Stimulated activated CD4-positive, alpha-beta T cell treated with anti-CD3 and anti-CD28 coated beads, TNF-alpha, amount 100 ng/mL, for 1 hour (primary cell): Measurements from ENCODE around the gene IGSF9.
"Not testable (repeated sequence)": the region's sequence is repeated elsewhere in the genome, so short reads cannot be mapped to it uniquely, and the experiment has no call there.

Experiments used
- DNase-seq, 3 donors: peaks; one replicate each; pipeline ENCODE4 v3.0.0-alpha.2; 2020; ENCODE audit warnings: low read depth in 3 of 3, low spot score in 1 of 3

The IGSF9 gene

DNA sequence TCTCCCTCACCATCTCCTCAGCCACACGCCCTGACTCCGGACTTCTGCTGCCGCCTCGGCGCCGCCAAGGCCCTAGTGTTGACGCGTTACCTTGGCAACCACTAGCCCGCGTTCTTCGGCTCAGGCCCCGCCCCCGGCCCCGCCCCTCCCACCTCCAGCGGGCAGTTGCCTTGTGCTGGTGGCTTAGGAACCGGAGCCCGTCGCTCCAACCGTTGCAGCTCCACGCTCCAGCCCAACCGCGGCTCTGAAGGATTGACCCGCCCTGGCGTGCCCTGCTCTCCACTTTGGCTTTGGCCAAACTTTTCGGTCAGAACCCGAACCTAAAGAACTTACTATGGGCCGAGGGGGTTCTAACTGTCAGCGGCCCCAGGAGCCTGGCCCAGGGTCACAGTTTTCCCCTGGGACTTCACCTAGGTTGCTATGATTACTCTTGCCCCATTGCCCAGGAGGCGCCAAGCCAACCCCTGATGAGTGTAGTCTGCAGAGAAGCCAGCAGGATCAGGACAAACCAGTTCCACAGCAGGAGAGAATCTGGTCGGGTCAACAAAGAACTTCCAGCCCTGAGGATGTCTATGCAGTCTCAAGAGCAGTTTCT, 45.2 kb downstream of the IGSF9 start, which contains the start of gene CFAP45:
Gene CFAP45 (minus strand): TSS at position 80 of the 595 bp plus-strand sequence. CDS start 67 bp downstream, at position 13.
- no peak for DNase-seq

DNA sequence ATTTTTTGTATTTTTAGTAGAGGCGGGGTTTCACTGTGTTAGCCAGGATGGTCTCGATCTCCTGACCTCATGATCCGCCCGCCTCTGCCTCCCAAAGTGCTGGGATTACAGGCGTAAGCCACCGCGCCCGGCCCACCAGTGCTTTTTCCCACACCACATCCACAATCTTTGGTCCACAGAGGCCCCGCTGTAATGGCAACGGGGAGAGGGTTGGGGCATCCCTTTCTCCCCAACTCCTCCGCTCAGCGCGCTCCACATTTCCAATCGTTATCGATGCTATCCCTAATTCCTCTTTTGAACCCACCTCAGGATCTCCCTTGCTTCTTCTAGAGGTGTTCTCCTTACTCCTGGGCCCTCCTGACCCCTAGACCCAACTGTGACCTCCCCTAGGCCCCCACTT, 45.8 kb downstream of the IGSF9 start:
- DNase-seq: not testable (repeated sequence)

DNA sequence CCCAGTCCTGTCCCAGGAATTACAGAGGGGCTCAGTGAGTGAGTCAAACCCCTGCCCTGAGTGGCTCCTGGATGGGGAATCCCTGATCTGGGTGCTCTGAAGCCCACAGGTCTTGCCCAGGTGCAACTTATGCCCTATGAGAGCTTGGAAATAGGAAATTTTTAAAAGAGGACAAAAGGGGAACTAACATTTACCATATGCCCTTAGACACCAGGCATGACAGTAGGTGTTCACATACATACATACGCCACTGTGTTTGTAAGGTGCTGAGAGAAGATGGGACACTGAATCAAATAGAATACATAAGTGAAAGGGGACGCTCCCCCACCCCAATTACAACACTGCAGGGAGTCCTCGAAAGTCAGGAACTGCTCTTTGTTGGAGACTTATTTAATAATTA, 46.9 kb downstream of the IGSF9 start:
- DNase-seq: no peak

DNA sequence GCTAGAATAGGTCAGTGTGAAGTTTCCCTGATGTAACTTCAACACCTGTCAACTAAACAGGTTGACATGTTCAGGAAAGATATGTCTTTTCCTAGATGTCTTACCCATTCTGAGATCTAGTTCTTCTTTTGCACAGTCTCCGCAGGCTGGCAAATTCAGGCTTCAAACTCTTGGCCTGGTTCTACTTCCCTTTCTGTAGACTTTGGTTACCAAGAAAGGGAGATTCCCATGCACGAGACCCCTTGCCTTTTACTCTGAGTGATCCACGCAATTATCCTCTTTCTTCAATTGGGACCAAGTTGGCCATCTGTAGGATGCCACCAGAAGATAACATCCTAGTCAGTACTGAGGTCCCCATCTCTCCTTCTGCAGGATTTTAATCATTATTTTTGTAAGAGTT, 47.5 kb downstream of the IGSF9 start:
- no peak for DNase-seq

DNA sequence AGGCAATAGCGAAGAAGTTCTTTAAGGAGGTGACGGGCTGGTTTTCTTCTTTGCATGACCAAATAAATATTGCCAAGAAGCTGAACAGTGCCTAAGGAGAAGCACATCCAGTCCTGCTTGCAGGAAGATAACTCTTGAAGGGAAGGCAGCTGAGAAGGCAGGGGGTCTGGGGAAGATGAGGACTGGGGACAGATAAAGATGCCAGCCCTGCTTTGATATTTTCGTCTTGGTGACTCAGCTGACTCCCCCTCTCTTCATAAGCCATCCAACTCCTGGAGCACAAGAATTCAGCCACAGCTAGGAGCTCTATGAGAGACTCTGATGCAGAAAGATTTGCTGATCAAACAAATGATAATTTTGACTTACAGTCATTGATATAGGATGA, 48.9 kb downstream of the IGSF9 start:
- no peak for DNase-seq

DNA sequence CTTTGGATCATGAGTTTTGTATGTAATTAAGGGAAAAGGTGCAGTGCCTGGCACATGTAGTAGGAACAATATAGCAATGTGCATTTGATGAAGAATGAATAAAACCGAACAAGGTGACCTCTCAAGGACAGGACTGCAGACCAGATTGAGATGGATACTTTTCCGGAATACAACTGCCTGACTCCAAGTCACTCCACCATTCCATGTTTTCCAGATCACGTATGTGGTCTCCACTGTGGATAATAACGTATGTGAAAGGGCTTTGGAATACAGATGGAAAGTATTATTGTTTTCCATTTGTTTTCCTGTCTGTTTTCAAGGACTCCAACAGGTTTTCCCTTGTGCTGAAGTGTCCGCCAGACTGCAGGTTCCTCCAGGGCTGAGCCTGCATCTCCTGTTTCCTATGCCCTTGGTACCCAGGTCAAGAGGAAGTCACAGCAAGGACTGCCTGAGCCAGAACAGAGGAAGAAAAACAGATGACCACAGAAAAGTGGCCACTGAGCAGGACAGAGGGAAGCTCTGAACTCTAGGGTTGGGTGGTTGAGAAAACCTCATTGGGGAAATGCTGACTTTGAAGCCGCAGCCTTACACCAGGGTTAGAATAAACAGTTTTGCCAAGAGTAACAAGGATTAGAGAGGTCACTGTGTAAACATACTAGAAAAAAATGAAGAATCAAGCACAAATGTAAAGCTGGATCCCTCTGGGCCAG, 49.4 kb downstream of the IGSF9 start:
- no peak for DNase-seq

DNA sequence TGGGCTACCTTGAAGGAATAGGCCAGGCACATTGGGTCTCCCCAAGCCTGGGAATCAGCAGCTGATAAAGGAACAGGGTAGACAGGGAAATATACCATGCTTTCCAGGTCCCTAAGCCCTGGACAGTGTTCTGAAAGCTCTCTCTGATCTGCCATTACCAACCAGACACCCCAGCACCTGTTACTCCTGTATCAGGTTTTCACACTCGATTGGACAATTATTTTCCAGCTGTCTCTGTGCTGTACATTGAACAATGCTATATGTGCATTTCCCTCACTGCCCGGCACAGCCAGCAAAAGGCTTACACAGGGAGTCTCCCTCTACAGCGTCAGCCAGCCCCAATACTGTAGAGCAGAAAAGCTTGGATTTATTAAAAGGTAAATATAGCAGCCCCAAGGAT, 50.1 kb downstream of the IGSF9 start:
- no peak for DNase-seq

DNA sequence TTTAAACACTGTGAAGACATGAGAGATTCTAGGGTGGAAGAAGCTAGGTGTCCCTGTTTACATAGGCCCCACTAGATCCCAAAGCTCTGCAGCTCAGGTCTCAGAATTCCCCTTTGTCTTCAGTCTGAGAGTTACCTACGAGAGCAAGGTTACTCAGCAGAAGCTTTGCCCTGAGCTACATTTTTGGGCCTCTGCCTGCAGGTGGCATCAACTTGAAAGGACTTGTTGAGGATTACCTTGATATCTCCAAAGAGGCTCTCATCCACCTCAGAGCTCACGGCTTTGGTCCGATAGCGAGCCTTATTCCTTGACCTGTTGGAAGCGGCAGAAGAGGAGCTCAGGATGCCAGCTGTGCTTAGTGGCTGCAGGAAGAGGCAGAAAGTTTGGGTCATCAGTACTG, 52.5 kb downstream of the IGSF9 start:
- DNase-seq: no peak

DNA sequence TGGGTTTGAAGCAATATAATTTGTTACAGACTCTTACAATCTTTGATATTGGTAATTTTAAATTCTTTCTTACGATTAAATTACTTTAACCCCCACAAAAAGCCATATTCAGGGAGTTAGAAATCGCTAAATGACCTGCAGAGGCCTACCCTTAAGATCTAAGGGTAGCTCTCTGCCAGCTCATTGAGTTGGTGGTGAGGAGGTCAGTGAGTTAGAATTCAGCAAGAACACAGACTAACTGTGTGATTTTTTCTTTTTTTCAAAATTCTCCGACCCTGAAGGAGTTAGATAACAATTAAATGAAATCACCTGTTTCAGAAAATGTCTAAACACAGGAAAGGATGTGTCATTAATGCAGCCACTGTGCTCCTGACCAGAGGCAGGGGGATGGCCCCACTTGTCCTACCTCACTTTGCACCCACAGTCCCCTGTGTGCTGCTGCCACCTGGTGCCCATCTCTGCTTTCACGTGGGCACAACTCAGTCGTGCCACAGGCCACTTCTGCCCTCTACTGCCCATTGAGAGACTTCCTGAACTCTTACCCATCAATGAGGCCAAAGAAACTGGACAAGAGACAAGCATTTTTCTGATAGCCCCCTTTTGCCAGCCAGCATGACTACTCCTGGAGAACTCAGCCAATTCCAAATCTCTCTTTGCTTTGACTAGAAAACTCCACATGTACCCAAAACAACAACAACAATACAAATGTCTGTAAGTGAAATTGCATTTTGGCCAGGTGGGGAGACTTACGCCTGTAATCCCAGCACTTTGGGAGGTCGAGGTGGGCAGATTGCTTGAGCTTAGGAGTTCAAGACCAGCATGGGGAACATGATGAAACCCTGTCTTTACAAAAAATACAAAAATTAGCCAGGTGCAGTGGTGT, 53.9 kb downstream of the IGSF9 start:
- DNase-seq: peak; percentile 40 to 57 (median 47)

DNA sequence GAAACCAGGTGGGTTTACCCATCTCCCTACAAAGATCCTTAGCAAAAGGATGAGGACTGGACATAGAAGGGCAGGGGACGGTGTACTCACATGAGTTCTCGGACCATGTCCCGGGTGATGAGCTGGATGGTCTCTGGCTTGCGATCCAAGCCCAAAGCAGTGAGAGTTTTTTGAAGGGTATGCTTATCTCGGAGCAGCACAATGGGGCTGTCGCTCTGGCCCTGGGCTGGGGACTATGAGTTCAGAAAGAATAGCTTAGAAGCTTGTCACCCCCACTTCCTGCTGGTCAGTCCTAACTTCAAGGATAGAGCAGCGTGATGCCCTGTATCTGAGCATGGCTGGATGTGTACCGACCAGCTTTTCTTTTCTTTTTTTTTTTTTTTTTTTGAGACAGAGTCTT, 55.0 kb downstream of the IGSF9 start:
- no peak for DNase-seq

DNA sequence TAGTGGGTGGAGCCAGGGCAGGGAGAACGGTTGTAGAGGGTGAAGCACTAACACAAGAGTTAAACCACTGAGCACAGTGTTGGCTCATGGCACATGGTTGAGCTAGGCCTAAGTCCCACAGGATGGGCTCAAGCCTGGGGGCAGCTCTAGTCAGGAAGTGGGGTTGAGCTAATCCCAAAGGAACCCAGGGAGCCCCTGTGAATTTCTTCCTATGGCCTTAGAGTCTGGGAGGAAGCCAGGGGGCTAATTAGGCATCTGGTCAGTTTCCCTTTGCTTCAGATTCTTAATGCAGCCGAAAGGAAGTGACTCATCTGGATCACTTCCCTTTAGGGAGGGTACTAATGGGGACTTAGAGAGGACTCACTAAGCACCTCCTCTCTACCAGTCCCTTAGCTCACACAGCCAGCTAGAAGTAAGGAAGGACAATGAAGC, 55.6 kb downstream of the IGSF9 start:
- DNase-seq: no peak

DNA sequence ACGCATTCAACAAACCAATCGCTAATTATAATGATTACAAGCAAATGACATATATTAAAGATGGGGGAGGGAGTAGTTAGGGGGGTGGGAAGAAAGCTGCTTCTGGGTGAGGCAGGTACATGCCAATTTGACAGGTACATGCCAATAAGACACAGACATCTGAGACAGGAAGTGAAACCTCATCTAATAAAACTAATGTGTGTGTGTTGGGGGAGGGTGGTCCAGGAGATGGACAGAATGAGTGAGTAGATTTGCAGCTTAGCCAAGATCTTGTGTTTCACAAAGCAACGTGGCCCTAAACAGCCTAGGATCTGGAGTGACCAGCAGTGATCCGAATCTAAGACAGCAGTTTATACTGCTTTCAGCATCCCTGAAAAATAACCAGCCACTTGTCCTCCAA, 56.2 kb downstream of the IGSF9 start:
- no peak for DNase-seq

DNA sequence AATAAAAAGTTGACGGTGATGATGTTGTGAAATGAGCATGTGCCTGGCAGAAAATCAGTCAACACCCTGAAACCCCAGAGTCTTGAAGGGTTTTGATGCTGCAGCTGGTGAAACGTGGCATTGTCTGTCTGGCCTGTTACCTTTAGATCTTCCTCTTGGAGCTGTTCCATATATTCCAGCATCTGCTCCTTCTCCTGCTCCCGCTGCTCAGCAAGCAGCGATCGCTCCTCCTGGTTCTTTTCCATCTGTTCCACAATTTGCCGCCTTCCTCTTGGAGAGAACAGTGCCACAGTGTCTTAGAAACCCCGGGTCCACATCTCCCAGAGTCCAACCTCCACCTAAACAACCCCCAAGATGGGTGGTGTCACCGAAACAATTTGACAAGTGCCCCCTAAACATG, 61.1 kb downstream of the IGSF9 start:
- DNase-seq: no peak

DNA sequence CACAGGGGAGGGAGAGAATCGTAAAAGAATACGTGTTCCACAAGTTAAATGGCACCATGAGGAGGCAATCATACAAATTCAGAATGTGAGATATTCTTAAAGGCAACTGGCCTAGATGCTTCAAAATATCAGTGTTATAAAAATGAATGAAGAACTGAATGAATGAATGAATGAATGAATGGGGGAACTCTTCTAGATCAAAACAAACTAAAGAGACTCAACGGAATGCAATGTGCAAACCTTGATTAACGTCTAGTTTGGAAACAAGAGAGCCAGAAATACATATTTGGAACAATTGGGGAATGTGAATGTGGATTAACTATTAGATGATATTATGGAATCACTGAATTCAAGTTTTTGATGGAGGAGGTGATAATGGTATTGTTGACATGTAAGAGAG, 62.3 kb downstream of the IGSF9 start:
- DNase-seq: no peak

DNA sequence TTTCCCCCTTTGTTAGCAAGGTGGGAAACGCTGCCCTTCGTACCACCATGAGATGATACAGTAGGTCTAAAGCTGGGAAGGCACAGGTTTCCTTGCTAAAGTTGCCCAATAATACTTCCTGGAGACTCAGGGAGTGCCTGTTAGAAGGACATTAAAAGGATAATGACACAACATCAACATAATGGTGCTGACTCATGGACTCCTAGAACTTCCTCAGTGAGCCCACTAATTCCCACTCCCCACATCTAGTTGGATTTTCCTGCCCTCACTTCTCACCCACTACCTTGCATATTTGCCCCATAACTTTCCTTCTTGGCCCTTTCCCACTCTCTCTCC, 62.9 kb downstream of the IGSF9 start:
- DNase-seq: no peak

DNA sequence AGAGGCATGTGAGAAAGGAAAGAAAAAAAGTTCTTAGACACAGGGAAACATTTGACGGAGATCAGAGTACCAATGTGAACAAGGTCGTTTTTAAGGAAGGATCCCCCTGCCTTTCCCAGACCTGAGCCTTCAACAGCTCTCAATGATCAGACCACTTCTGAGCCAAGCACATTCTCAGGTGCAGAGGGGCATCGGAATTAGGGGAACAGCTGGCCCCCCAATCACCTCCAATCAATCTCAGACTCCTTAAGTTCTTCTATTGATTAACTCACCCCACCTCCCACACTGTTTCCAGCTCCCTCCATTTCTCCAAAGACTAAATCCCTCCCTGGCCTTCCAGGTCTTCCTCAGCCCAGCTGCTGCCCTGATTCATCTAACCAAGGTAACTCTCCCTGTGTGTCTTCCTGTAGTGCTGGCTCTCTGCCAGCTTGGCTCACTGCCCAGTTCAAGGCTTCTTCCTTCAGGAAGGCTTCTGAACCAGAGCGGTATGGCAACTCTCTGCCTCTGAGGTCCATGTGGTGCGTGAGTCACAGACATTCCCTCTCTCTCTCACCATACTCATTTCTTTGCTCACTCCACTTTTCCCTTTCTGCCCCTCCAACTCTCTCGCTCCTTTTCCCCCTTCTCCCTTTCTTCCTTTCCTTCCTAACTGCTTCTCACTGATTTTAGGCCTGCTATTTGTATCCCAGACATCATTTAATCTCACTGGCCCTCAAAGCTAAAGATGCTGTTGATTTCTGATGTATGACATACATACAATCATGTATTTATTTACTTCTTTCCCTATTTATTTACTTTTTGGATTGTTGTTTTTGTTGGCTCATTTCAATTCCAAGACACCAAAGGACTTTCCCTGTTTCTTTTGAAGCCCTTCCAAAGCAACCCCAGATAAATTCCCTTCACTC, 63.5 kb downstream of the IGSF9 start:
- DNase-seq: peak in 2 of 3 donors; percentile 3 to 14

DNA sequence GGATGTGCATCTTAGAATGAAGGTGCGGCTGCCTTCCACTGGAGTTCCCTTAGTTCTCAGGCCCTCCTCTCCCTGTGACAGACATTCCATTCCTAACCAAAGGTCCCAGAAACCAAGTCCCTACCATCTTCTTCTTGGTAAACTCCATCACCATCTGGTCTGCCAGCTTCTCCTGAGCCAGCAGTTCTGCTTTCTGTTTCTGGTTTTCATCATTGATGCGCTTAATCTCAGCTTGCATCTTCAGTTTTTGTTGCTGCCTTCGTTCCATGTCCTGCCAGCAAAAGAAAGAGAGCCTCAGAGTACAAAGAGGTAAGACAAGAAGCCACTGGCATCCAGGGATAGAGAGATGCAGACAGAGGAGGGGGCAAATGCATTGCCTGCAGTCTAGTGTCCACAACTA, 65.0 kb downstream of the IGSF9 start:
- no peak for DNase-seq

DNA sequence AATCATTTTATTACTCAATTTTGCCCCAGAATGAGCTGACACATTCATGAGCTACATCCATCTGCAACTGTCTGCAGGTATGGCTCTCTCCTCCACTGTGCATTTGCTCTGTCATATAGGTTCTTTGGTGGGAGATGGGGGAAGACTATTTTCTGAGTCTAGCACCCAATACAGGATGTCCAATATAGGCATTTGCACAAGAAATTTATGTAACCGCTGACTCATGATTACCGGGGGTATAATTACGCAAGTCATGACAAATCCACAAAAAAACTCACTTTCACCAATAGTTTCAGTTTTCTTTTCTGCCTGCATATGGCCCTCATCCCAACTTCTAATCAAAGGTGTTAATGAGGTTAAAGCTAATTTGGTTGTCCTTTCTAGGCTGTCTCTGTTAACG, 65.4 kb downstream of the IGSF9 start:
- DNase-seq: no peak

DNA sequence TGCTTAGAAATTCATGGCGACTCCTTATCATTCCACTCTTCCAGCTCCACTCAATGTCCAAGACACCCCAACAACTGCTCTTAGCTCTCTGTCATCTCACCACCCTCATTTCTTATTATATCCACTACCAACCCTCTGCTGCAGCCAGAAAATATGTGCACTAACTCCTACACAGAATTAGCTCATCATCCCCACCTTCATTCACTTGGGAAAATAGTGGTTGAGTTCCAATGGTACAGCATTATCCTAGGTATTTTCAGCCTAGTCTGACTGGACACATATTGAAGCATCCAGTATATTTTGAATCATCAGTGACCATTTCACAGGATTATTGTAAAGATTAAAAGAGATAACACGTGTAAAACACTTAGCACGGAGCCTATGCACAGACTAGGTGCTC, 66.3 kb downstream of the IGSF9 start:
- DNase-seq: no peak

DNA sequence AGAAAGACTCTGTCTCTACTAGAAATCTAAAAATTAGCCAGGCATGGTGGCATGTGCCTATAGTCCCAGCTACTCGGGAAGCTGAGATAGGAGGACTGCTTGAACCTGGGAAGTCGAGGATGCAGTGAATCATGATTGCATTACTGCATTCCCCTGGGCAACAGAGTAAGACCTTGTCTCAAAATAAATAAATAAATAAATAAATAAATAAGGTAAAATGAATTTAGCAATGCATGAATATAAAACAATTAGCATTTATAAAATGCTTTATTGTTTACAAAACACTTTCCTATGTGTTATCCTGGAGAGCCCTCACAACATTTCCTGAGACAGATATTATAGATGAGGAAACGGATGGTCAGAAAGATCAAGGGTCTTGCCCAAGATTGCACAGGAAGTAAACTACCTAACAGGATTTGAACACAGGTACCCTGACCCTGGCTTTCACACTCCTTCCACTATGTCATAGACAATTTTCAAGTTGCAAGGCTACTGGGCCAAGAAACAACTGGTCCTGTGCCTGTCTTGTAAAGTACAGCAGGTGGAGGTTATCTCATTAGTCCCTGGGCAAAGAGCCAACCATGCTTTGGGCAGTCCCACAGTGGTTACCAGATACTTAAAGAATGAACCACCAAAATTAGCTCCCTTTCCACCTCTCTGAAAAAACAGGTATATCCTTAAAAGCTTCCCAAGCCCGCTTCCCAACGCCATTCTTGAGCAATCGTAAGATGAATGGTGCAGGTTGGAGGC, 67.5 kb downstream of the IGSF9 start:
- no peak for DNase-seq
